ENCODE measurements around the gene PELI3.

Gene PELI3

DNA sequence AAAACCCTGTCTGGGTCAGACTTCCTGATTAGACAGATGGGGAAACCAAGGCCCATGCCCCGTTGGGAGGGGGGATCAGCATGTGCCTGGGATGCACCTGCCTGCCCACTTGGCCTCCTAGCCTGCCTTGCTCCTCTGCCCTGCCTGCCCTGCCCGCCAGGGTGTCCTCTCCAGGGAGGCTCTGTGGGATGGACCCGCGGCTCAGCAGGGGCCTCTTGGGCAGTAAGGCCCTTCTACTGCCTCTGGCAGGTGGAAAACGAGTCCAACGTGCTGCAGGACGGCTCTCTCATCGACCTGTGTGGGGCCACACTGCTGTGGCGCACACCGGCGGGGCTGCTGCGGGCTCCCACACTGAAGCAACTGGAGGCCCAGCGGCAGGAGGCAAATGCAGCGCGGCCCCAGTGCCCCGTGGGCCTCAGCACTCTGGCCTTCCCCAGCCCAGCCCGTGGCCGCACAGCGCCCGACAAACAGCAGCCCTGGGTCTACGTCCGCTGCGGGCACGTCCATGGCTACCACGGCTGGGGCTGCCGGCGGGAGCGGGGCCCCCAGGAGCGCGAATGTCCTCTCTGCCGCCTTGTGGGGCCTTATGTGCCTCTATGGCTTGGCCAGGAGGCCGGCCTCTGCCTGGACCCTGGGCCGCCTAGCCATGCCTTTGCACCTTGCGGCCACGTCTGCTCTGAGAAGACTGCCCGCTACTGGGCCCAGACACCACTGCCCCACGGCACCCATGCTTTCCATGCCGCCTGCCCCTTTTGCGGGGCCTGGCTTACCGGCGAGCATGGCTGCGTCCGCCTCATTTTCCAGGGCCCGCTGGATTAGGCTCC, 8.9 kb downstream of the PELI3 start:
- no peak for DNase-seq

DNA sequence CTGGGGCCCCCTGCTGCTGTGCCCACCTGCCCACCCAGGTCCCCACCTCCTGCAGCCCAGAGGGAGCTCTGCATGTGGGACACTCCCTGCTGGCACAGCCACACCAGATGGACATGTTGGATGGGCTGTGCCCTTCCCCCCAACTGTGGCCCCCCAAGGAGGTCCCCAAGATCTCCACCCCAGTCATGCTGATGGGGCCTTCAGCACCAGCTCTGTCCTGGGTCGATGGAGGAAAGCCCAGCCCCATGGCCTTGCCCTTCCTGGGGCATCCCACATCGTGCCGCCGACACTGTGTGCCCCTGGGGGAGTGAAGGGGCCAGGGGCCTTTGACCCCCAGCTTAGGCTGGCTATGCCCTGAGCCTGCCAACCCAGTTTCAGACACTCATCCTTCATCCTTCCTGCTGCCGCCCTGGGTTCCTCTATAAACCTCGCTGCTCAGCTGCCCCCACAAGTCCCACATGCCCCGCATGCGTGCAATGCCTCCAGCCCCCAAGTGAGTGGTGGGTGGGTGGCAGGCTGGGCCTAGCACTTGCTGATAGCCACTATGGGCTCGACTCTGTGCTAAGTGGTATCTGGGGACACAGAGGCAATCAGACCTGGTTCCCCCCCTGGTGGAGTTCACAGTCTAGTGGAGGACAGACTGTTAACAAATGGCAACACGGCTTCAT, 9.6 kb downstream of the PELI3 start:
- DNase-seq: no peak

GRCh38 chr11:66476841-66477251, 10.1 kb downstream of the PELI3 start:
- DNase-seq: no peak

- DNase-seq: no peak
These were observed 10.8 kb downstream of the PELI3 start for GRCh38 chr11:66477263-66478201.

GRCh38 chr11:66478729-66479393, 12.2 kb downstream of the PELI3 start:
- DNase-seq: no peak

GRCh38 chr11:66479394-66480116, 12.8 kb downstream of the PELI3 start:
- no peak for DNase-seq

GRCh38 chr11:66480117-66480938, 13.6 kb downstream of the PELI3 start, which contains the start of gene DPP3:
Gene DPP3, plus strand, starts transcription at chr11:66480434. Its CDS starts 1,767 bp downstream, at chr11:66482201.
- DNase-seq: peak; percentile 95 to 96

DNA sequence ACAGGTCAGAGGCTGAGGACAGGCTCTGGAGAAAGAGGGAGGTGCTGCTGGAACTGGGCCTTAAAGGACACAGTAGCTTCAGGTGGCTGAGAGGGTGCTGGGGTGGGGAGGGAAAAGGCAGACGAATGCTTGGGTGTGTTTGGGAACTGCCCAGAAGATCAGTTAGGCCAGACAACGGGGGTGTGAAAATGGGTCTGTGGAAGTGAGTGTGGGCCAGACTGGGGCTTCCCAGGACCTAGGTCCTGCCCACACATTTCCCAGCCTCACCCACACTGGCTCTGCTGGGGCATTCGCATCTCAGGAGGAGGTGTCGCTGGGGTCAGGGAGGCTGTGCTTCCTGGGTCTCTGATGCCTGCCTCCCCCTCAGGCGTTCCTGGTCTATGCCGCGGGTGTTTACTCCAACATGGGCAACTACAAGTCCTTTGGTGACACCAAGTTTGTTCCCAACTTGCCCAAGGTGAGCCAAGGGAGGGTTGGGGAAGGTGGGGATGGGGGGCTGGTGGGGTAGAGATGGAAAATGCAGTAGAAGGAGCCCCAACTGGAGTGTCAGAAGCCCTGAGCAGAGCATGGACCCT, 18.2 kb downstream of the PELI3 start:
- DNase-seq: no peak

- no peak for DNase-seq
These were observed 22.3 kb downstream of the PELI3 start for GRCh38 chr11:66488957-66489356.

GRCh38 chr11:66489636-66490035, 22.9 kb downstream of the PELI3 start:
- DNase-seq: no peak

DNA sequence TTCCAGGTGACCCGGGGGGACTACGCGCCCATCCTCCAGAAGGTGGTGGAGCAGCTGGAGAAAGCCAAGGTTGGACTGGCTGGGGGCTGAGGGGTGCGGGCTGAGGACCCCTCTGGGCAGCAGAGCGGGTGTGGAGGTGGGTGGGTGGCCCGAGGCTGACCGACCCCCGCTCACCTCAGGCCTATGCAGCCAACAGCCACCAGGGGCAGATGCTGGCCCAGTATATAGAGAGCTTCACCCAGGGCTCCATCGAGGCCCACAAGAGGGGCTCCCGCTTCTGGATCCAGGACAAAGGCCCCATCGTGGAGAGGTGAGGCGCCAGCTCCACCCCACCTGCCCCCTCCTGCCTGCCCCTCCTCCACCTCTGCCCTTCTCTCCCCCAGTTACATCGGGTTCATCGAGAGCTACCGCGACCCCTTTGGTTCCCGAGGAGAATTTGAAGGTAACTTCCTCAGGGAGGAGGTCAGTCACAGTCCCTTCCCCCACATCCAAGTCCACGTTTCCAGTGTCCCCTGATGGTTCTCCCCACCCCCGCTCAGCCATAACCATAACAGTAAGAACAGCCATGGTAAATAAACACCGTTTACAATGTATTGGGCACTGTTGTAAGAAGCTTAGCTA, 24.7 kb downstream of the PELI3 start:
- DNase-seq: no peak

- no peak for DNase-seq
These were observed 25.6 kb downstream of the PELI3 start for GRCh38 chr11:66492161-66492865.

DNA sequence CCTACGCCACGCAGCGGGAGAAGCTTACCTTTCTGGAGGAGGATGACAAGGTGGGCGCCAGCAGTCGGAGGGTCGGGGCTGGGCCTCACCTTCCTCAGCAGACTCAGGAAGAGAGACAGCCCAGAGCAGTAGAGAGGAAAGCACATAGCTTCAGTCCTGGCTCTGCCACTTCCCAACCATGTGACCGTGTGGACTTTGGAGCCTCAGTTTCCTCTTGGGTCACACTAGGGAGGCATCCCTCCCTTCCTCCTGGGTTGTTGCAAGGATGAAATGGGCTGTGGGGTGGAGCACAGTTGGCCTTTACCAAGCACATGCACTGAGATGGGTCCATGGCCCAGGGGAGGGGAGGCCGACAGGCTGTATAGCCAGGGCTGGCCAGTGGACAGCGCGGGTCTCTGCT, 26.4 kb downstream of the PELI3 start:
- DNase-seq: no peak

DNA sequence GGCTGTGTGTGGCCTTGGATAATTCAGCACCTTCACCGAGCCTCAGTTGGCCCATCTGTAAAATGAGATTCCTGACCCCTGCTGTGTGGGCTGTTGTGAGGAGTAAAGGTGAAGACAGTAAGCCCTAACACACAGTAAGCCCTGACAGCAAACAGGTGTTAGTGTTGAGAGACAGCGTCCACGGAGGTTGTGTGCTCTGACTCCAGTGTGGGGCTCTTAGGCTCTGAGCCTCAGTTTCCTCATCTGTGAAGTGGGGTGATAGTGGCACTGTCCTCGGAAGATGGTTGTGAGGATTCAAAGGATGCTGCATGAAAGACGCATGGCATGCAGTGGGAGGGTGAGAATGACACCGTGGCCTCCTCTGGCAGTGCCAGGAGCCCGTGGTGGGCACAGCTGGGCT, 27.8 kb downstream of the PELI3 start:
- DNase-seq: no peak

DNA sequence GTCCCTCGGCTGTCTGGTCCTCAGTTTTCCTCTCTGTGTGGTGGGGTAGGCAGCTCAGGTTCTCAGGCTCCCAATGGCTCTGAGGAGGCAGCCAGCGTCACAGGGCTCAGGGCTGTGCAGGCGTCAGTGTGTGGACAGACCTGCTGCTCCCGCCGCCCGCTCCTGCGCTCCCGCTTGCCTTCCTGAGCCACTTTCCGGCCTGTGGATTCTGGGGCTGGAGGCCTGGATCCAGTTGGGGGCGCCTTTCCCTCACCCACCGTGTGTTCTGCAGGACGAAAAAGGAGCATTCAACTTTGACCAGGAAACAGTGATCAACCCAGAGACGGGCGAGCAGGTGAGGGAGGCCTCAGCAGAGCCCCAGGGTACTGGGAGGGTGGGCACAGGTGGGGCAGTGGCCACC, 28.2 kb downstream of the PELI3 start:
- DNase-seq: no peak

DNA sequence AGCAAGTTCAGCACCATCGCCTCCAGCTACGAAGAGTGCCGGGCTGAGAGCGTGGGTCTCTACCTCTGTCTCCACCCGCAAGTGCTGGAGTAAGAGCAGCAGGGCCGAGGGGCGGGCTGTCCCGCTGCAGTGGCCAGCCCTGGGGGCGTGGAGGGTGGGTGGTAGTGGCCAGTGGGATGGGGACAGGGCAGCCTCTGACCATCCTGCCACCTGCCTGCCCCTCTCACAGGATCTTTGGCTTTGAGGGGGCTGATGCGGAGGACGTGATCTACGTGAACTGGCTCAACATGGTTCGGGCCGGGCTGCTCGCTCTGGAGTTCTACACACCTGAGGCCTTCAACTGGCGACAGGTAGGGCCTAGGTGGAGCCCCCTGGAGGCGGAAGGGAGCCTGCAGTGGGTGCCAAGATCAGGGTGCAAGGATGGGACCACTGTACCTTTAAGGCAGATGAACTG, 28.7 kb downstream of the PELI3 start:
- no peak for DNase-seq

GRCh38 chr11:66497206-66497605, 30.5 kb downstream of the PELI3 start:
- no peak for DNase-seq

DNA sequence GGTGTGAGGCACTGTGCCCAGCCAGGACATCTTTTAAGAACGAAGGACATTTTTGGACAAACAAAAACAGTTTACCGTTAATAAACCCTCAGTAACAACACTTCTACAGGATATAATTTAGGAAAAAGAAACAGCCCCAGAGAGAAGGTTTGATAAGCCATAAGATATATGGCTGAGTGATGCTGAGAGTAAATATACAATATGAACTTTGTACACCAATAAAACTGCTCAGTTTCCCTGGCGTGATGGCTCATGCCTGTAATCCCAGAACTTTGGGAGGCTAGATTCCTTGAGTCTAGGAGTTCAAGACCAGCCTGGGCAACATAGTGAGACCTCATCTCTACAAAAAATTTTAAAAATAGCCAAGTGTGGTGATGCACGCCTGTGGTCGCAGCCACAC, 31.8 kb downstream of the PELI3 start:
- no peak for DNase-seq

DNA sequence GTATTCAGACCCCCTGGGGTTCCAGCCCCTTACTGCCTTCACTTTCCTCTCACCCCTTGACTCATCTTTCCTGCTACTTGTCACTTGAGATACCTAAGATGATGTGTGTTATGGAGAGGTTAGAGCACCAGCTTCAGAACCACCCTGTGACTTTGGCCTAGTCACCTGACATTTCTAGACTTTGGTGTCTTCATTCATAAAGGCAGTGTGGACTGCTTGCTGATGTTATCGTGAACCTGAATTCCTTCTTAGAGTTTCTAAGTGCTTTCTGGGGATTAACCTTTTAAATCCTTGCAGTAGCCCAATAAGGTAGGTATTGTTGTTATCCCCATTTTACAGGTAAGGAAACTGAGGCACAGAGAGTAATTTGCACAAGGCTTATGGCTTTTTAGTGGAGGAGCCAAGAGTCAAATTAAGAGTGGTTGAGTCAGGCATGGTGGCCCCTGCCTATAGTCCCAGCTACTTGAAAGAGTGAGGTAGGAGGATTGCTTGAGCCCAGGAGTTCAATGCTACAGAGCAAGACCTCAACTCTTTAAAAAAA, 38.6 kb downstream of the PELI3 start:
- DNase-seq: no peak
